ENCODE measurements around the gene ALDH3B2. TPM values are rescaled to one million over a fixed set of nuclear protein-coding genes. Genes with fewer than 3 reads are reported as not detected.

Gene ALDH3B2
- polyA plus RNA-seq, 1 of the 3 experiments (the other 2 are of a cell fraction) = not detected

GRCh38 chr11:67673902-67674301 is 521 bp downstream of the ALDH3B2 start:
- no peak overlapping the region for H3K27ac ChIP-seq (ENCODE audit: low read depth in 2 of 2, low read length in 1 of 2)
- H3K27me3 ChIP-seq (ENCODE audit: insufficient read depth) = peaks cover 7% of the 10 kb centered on the region; the same call in 1 of the 2 replicates
- CTCF ChIA-PET = interaction anchor here (1.0 to 2.0 kb wide), 3 partner anchors 15 to 45 kb away, joined by 3 to 9 read pairs (median 4); no protein-coding TSS in a partner anchor
- H3K9ac ChIP-seq = no peak overlapping the region
- H3K9me3 ChIP-seq = no peaks in the 10 kb centered on the region
- H3K36me3 ChIP-seq (replicated peaks in 1 of 2; ENCODE audit: control insufficient read depth in 1 of 2, insufficient read depth in 2 of 2, low read length in 1 of 2) = no peaks in the 10 kb centered on the region
- H3F3A ChIP-seq (replicated peaks; ENCODE audit: insufficient read depth) = no peaks in the 10 kb centered on the region
- POLR2A ChIA-PET = no interaction called here
- no peak overlapping the region for H3K4me3 ChIP-seq (ENCODE audit: low read depth in 2 of 2, low read length in 1 of 2)
- no peak for DNase-seq
- H3K4me2 ChIP-seq = no peak overlapping the region
- H3K9me2 ChIP-seq = no peaks in the 10 kb centered on the region
- H3K79me2 ChIP-seq (ENCODE audit: insufficient read depth) = no peaks in the 10 kb centered on the region
- H3K4me1 ChIP-seq (ENCODE audit: control insufficient read depth in 1 of 2, insufficient read depth in 2 of 2, low read depth in 1 of 2, low read length in 1 of 2) = no peaks in the 10 kb centered on the region
- WGBS (ENCODE audit: low lambda C conversion rate) = 27% methylated on average over 8 of the region's 8 CpGs
- H2AFZ ChIP-seq (ENCODE audit: low read depth) = no peak overlapping the region
- TF ChIP-seq, protein P1, sequence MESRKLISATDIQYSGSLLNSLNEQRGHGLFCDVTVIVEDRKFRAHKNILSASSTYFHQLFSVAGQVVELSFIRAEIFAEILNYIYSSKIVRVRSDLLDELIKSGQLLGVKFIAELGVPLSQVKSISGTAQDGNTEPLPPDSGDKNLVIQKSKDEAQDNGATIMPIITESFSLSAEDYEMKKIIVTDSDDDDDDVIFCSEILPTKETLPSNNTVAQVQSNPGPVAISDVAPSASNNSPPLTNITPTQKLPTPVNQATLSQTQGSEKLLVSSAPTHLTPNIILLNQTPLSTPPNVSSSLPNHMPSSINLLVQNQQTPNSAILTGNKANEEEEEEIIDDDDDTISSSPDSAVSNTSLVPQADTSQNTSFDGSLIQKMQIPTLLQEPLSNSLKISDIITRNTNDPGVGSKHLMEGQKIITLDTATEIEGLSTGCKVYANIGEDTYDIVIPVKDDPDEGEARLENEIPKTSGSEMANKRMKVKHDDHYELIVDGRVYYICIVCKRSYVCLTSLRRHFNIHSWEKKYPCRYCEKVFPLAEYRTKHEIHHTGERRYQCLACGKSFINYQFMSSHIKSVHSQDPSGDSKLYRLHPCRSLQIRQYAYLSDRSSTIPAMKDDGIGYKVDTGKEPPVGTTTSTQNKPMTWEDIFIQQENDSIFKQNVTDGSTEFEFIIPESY (IDR thresholded peaks at IDR 0.05; ENCODE audit: borderline replicate concordance, low read depth) = no peak
- TF ChIP-seq, protein P2, sequence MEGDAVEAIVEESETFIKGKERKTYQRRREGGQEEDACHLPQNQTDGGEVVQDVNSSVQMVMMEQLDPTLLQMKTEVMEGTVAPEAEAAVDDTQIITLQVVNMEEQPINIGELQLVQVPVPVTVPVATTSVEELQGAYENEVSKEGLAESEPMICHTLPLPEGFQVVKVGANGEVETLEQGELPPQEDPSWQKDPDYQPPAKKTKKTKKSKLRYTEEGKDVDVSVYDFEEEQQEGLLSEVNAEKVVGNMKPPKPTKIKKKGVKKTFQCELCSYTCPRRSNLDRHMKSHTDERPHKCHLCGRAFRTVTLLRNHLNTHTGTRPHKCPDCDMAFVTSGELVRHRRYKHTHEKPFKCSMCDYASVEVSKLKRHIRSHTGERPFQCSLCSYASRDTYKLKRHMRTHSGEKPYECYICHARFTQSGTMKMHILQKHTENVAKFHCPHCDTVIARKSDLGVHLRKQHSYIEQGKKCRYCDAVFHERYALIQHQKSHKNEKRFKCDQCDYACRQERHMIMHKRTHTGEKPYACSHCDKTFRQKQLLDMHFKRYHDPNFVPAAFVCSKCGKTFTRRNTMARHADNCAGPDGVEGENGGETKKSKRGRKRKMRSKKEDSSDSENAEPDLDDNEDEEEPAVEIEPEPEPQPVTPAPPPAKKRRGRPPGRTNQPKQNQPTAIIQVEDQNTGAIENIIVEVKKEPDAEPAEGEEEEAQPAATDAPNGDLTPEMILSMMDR (IDR thresholded peaks at IDR 0.05) = no peak
- TF ChIP-seq RXRA (IDR thresholded peaks at IDR 0.05; ENCODE audit: borderline replicate concordance, low read depth) (no peak), JUND (IDR thresholded peaks at IDR 0.05) (no peak)
- H4K20me1 ChIP-seq (ENCODE audit: insufficient read depth) = no peaks in the 10 kb centered on the region

DNA sequence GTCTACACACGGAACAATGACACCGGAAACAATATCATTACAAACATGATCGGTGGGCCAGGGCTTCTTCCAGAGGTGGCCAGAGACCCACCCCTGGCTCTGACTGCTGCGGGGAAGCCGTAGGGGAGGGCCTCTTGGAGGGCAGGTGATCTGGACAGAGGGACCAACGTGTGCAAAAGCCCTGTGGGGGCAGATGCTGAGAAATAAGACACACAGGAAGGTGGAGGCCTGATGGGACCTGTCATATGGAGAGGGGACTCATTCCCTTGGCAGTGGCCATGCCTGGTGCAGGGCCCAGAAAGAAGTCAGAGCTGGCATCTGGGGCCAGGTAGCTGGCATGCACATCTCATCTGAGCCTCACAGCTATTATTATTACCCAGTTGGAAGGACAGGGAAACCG is 1.1 kb downstream of the ALDH3B2 start:
- H3K4me2 ChIP-seq = no peak overlapping the region
- H4K20me1 ChIP-seq (ENCODE audit: insufficient read depth) = no peaks in the 10 kb centered on the region
- no peaks in the 10 kb centered on the region for H3K4me1 ChIP-seq (ENCODE audit: control insufficient read depth in 1 of 2, insufficient read depth in 2 of 2, low read depth in 1 of 2, low read length in 1 of 2)
- no peaks in the 10 kb centered on the region for H3F3A ChIP-seq (replicated peaks; ENCODE audit: insufficient read depth)
- H3K36me3 ChIP-seq (replicated peaks in 1 of 2; ENCODE audit: control insufficient read depth in 1 of 2, insufficient read depth in 2 of 2, low read length in 1 of 2) = no peaks in the 10 kb centered on the region
- no peak overlapping the region for H2AFZ ChIP-seq (ENCODE audit: low read depth)
- no peaks in the 10 kb centered on the region for H3K79me2 ChIP-seq (ENCODE audit: insufficient read depth)
- 46% methylated on average over 6 of the region's 7 CpGs for WGBS (ENCODE audit: low lambda C conversion rate)
- H3K27me3 ChIP-seq (ENCODE audit: insufficient read depth) = peaks cover 7% of the 10 kb centered on the region; the same call in 1 of the 2 replicates
- ChIA-PET POLR2A (no interaction called here), CTCF (interaction anchor here (1.0 to 2.0 kb wide), 3 partner anchors 14 to 45 kb away, joined by 3 to 9 read pairs (median 4); no protein-coding TSS in a partner anchor)
- no peak for DNase-seq
- no peak overlapping the region for H3K9ac ChIP-seq
- H3K9me2 ChIP-seq = no peaks in the 10 kb centered on the region
- H3K27ac ChIP-seq (ENCODE audit: low read depth in 2 of 2, low read length in 1 of 2) = no peak overlapping the region
- H3K9me3 ChIP-seq = no peaks in the 10 kb centered on the region
- H3K4me3 ChIP-seq (ENCODE audit: low read depth in 2 of 2, low read length in 1 of 2) = no peak overlapping the region
- TF ChIP-seq YY1 (IDR thresholded peaks at IDR 0.05; ENCODE audit: low read depth) = no peak
- no peak for TF ChIP-seq PBX3 (IDR thresholded peaks at IDR 0.05)
- TF ChIP-seq SMC3 (IDR thresholded peaks at IDR 0.05; ENCODE audit: low read depth, low read length) = no peak
- TF ChIP-seq, protein P3, sequence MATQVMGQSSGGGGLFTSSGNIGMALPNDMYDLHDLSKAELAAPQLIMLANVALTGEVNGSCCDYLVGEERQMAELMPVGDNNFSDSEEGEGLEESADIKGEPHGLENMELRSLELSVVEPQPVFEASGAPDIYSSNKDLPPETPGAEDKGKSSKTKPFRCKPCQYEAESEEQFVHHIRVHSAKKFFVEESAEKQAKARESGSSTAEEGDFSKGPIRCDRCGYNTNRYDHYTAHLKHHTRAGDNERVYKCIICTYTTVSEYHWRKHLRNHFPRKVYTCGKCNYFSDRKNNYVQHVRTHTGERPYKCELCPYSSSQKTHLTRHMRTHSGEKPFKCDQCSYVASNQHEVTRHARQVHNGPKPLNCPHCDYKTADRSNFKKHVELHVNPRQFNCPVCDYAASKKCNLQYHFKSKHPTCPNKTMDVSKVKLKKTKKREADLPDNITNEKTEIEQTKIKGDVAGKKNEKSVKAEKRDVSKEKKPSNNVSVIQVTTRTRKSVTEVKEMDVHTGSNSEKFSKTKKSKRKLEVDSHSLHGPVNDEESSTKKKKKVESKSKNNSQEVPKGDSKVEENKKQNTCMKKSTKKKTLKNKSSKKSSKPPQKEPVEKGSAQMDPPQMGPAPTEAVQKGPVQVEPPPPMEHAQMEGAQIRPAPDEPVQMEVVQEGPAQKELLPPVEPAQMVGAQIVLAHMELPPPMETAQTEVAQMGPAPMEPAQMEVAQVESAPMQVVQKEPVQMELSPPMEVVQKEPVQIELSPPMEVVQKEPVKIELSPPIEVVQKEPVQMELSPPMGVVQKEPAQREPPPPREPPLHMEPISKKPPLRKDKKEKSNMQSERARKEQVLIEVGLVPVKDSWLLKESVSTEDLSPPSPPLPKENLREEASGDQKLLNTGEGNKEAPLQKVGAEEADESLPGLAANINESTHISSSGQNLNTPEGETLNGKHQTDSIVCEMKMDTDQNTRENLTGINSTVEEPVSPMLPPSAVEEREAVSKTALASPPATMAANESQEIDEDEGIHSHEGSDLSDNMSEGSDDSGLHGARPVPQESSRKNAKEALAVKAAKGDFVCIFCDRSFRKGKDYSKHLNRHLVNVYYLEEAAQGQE (IDR thresholded peaks at IDR 0.05; ENCODE audit: low read depth, low read length) = no peak
- TF ChIP-seq RFX5 (IDR thresholded peaks at IDR 0.05; ENCODE audit: low read length) = no peak
- no peak for TF ChIP-seq POLR2AphosphoS5 (IDR thresholded peaks at IDR 0.05; ENCODE audit: low read depth, low read length)
- TF ChIP-seq NRF1 (IDR thresholded peaks at IDR 0.05; ENCODE audit: low read depth, low read length) = no peak
- TF ChIP-seq USF2 (IDR thresholded peaks at IDR 0.05; ENCODE audit: borderline replicate concordance, low read depth, low read length) = no peak
- TF ChIP-seq RXRA (IDR thresholded peaks at IDR 0.05; ENCODE audit: borderline replicate concordance, low read depth) = no peak
- TF ChIP-seq MEF2A (IDR thresholded peaks at IDR 0.05; ENCODE audit: borderline replicate concordance, low read depth) = no peak
- TF ChIP-seq, protein P1 (IDR thresholded peaks at IDR 0.05; ENCODE audit: borderline replicate concordance, low read depth) = no peak

All from SK-N-SH (cell line).